ENCODE data around the gene MDM1.

DNA sequence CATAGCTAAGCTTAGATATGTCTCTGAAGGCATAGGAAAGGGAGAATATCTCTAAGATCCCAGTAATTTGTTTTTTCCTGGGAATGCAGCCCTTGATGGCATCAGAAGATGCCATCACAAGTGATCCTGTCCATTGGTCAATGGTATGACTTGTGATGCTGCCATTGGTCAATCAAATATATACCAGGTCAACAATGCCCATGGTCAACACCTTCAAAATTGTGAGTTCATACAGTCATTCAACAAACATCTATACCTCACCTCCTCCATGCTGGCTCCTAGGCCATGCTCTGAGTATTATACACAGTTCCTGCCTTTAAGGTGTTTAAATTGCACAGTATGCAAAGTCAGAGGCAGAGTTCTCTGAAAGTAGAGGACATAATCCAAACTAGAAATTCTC is 59.4 kb downstream of the MDM1 start:
- TF ChIP-seq, protein P1, sequence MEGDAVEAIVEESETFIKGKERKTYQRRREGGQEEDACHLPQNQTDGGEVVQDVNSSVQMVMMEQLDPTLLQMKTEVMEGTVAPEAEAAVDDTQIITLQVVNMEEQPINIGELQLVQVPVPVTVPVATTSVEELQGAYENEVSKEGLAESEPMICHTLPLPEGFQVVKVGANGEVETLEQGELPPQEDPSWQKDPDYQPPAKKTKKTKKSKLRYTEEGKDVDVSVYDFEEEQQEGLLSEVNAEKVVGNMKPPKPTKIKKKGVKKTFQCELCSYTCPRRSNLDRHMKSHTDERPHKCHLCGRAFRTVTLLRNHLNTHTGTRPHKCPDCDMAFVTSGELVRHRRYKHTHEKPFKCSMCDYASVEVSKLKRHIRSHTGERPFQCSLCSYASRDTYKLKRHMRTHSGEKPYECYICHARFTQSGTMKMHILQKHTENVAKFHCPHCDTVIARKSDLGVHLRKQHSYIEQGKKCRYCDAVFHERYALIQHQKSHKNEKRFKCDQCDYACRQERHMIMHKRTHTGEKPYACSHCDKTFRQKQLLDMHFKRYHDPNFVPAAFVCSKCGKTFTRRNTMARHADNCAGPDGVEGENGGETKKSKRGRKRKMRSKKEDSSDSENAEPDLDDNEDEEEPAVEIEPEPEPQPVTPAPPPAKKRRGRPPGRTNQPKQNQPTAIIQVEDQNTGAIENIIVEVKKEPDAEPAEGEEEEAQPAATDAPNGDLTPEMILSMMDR (IDR thresholded peaks at IDR 0.05; ENCODE audit: poor library complexity), result no peak
- no peak for TF ChIP-seq EZH2 (IDR thresholded peaks at IDR 0.05; ENCODE audit: borderline replicate concordance)

Data from hepatocyte (in vitro differentiated cells).